Measurements from ENCODE around the gene DCAF12L1.

DCAF12L1 gene

GRCh38 chrX:126552313-126553022 is at the start of gene DCAF12L1:
TSS of gene DCAF12L1 (minus strand) at chrX:126552814. CDS start at chrX:126552608, 206 bp downstream.
- Mint-ChIP-seq H3K4me3 (no peak within 1 kb of the TSS), H3K36me3 (ENCODE audit: low read depth) (no peaks in the 10 kb centered on the region), H3K27me3 (no peaks in the 10 kb centered on the region), H3K27ac (no peak within 1 kb of the TSS), H3K9me3 (no peaks in the 10 kb centered on the region), H3K4me1 (ENCODE audit: low read depth) (no peaks in the 10 kb centered on the region)

DNA sequence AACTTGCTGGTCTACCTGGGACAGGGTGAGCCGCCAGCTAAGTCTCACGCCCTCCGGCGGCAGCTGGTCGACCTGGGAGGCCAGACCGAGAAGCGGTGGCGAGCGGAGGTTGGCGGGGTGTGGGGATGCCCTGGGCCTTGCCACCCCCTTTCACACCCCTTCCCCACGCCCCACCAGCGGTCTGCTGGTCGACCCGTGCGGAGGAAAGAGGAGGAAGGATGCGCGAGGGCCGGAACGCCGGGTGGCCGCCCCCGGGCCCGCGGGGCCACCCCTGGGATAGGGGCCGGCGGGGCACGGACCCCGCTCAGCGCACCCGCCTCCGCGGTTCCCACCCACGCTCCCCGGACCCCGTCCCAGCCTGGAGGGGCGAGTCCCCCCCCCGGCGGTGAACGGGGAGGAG is 28.3 kb upstream of the DCAF12L1 start:
- Mint-ChIP-seq H3K4me3 (no peak overlapping the region), H3K4me1 (ENCODE audit: low read depth) (no peaks in the 10 kb centered on the region), H3K9me3 (no peaks in the 10 kb centered on the region), H3K27ac (no peak overlapping the region), H3K36me3 (ENCODE audit: low read depth) (no peaks in the 10 kb centered on the region), H3K27me3 (no peaks in the 10 kb centered on the region)

- Mint-ChIP-seq H3K27me3 (no peaks in the 10 kb centered on the region), H3K4me3 (no peak overlapping the region), H3K36me3 (ENCODE audit: low read depth) (no peaks in the 10 kb centered on the region), H3K9me3 (no peaks in the 10 kb centered on the region), H3K4me1 (ENCODE audit: low read depth) (no peaks in the 10 kb centered on the region), H3K27ac (no peak overlapping the region)
Measured at GRCh38 chrX:126575911-126576310, 23.3 kb upstream of the DCAF12L1 start.

DNA sequence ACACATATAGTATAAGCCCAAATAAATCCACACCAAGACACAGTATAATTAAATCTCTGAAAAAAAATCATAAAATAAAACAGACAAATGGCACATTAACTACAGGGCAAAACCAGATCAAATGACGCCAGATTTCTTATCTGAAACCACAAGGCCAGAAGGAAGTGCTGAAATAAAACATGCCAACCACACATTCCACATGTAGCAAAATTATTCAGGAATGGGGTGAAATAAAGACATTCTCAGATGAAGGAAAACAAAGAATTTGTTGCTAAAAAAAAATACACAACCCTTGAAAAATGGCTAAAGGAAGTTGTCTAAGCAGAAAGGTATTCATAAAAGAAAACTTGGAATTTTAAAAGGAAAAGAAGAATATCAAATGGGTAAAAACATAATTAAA is 4.5 kb upstream of the DCAF12L1 start:
- Mint-ChIP-seq H3K27me3 (no peaks in the 10 kb centered on the region), H3K27ac (no peak overlapping the region), H3K4me3 (no peak overlapping the region), H3K4me1 (ENCODE audit: low read depth) (no peaks in the 10 kb centered on the region), H3K36me3 (ENCODE audit: low read depth) (no peaks in the 10 kb centered on the region), H3K9me3 (no peaks in the 10 kb centered on the region)

- Mint-ChIP-seq H3K9me3 (no peaks in the 10 kb centered on the region), H3K4me1 (ENCODE audit: low read depth) (no peaks in the 10 kb centered on the region), H3K4me3 (no peak overlapping the region), H3K27me3 (no peaks in the 10 kb centered on the region), H3K36me3 (ENCODE audit: low read depth) (no peaks in the 10 kb centered on the region), H3K27ac (no peak overlapping the region)
Measured at GRCh38 chrX:126551725-126552312, 795 bp downstream of the DCAF12L1 start.

- Mint-ChIP-seq H3K27ac (no peak overlapping the region), H3K9me3 (no peaks in the 10 kb centered on the region), H3K27me3 (no peaks in the 10 kb centered on the region), H3K4me1 (ENCODE audit: low read depth) (no peaks in the 10 kb centered on the region), H3K4me3 (no peak overlapping the region), H3K36me3 (ENCODE audit: low read depth) (no peaks in the 10 kb centered on the region)
Measured at GRCh38 chrX:126551306-126551705, 1.3 kb downstream of the DCAF12L1 start.

DNA sequence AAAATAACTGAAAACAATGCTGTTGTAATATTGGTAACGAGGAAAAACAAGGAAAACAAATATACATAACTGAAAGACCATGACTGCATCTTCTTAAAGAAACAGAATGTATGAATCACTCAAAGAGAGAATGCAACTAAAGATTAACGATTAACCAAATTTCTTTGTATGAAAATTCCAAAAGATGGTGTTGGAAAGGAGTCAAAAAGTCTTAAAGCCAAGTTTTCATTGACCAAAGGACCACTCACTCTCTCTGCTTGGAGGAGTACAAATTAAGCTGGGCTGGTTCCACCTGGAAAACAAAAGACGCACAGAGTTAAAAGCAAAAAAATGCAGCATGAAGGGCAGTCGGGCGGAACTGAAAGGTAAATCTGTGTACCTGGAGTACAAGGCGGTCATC is 1.8 kb downstream of the DCAF12L1 start:
- Mint-ChIP-seq H3K27me3 (no peaks in the 10 kb centered on the region), H3K27ac (no peak overlapping the region), H3K36me3 (ENCODE audit: low read depth) (no peaks in the 10 kb centered on the region), H3K4me1 (ENCODE audit: low read depth) (no peaks in the 10 kb centered on the region), H3K4me3 (no peak overlapping the region), H3K9me3 (no peaks in the 10 kb centered on the region)

GRCh38 chrX:126509923-126510322 is 42.7 kb downstream of the DCAF12L1 start:
- Mint-ChIP-seq H3K4me1 (ENCODE audit: low read depth) (no peaks in the 10 kb centered on the region), H3K4me3 (no peak overlapping the region), H3K9me3 (peaks cover 5% of the 10 kb centered on the region), H3K27ac (no peak overlapping the region), H3K36me3 (ENCODE audit: low read depth) (no peaks in the 10 kb centered on the region), H3K27me3 (no peaks in the 10 kb centered on the region)

Measured in stimulated activated naive CD8-positive, alpha-beta T cell treated with anti-CD3 and anti-CD28 coated beads, Interleukin-15, Interleukin-2, amounts not matched to agents 100 ng/mL and 50 ng/mL, for 24 hours (primary cell).